Measurements from ENCODE around the gene TMEM47. TPM values are rescaled to one million over a fixed set of nuclear protein-coding genes. Genes with fewer than 3 reads are reported as not detected.

Gene TMEM47
- 10 to 100 TPM; 20.8 to 42.0 (median 28.0) TPM for total RNA-seq
- 10 to 100 TPM; 15.4 to 49.2 TPM for polyA plus RNA-seq
- long read RNA-seq, donor 1, full-length matches to known transcripts, result 5 of 7 reads
- long read RNA-seq, donor 1, partial matches to known transcripts, result 1 of 7 reads
- long read RNA-seq, donor 1, other reads (novel, unspliced or antisense), result 1 of 7 reads
- long read RNA-seq, donor 2, full-length matches to known transcripts, result 4 of 4 reads
- long read RNA-seq, donor 2, partial matches to known transcripts, result 0 of 4 reads
- long read RNA-seq, donor 2, other reads (novel, unspliced or antisense), result 0 of 4 reads
- long read RNA-seq, donor 3, full-length matches to known transcripts, result 54 of 58 reads
- long read RNA-seq, donor 3, partial matches to known transcripts, result 1 of 58 reads
- long read RNA-seq, donor 3, other reads (novel, unspliced or antisense), result 3 of 58 reads

- Histone ChIP-seq H3K36me3 (no peaks in the 10 kb centered on the region), H3K4me1 (ENCODE audit: insufficient read depth) (no peaks in the 10 kb centered on the region), H3K4me3 (peak within 1 kb of the TSS; percentile 73), H3K27me3 (no peaks in the 10 kb centered on the region), H3K9me3 (no peaks in the 10 kb centered on the region), H3K27ac (peak within 1 kb of the TSS; percentile 52 to 57)
- peak; percentile 75 for TF ChIP-seq POLR2A (IDR thresholded peaks at IDR 0.05)
- TF ChIP-seq, protein P1, sequence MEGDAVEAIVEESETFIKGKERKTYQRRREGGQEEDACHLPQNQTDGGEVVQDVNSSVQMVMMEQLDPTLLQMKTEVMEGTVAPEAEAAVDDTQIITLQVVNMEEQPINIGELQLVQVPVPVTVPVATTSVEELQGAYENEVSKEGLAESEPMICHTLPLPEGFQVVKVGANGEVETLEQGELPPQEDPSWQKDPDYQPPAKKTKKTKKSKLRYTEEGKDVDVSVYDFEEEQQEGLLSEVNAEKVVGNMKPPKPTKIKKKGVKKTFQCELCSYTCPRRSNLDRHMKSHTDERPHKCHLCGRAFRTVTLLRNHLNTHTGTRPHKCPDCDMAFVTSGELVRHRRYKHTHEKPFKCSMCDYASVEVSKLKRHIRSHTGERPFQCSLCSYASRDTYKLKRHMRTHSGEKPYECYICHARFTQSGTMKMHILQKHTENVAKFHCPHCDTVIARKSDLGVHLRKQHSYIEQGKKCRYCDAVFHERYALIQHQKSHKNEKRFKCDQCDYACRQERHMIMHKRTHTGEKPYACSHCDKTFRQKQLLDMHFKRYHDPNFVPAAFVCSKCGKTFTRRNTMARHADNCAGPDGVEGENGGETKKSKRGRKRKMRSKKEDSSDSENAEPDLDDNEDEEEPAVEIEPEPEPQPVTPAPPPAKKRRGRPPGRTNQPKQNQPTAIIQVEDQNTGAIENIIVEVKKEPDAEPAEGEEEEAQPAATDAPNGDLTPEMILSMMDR (IDR thresholded peaks at IDR 0.05), result peak in 1 of 3 donors; percentile 16
- TF ChIP-seq EP300 (IDR thresholded peaks at IDR 0.05), result no peak
- intact Hi-C loops (cut with DNase I), result no loop called here
- WGBS, 3 donors, result 23 to 37% (median 30%) methylated on average over 95 to 100 of the region's 100 CpGs
- peak; percentile 67 to 79 (median 74) for DNase-seq
Measured at GRCh38 chrX:34656842-34657725, at the start of gene TMEM47. Gene TMEM47 (minus strand): TSS chrX:34657285. CDS start chrX:34657029, 256 bp downstream.

DNA sequence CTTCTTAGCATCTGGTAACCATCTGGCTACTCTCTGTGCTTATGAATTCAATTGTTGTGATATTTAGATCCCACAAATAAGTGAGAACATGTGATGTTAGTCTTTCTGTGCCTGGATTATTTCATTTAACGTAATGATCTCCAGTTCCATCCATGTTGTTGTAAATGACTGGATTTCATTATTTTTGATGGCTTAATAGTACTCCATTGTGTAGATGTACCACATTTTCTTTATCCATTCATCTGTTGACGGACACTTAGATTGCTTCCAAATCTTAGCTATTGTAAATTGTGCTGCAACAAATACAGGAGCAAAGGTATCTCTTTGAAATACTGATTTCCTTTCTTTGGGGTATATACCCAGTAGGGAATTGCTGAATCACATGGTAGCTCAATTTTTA lies 30.0 kb upstream of the TMEM47 start:
- no peaks in the 10 kb centered on the region for H3K4me1 ChIP-seq (ENCODE audit: insufficient read depth)
- 51 to 61% (median 58%) methylated on average over 2 of the region's 2 CpGs for WGBS, 3 donors
- intact Hi-C loops (cut with DNase I), result no loop called here
- no peak overlapping the region for H3K4me3 ChIP-seq
- no peak for TF ChIP-seq POLR2A (IDR thresholded peaks at IDR 0.05)
- no peak for TF ChIP-seq EP300 (IDR thresholded peaks at IDR 0.05)
- TF ChIP-seq, protein P1 (IDR thresholded peaks at IDR 0.05), result no peak
- H3K27me3 ChIP-seq, result no peaks in the 10 kb centered on the region
- H3K27ac ChIP-seq, result no peak overlapping the region
- H3K36me3 ChIP-seq, result no peaks in the 10 kb centered on the region
- DNase-seq, result no peak
- H3K9me3 ChIP-seq, result no peaks in the 10 kb centered on the region

- no peak for DNase-seq
- Histone ChIP-seq H3K27me3 (no peaks in the 10 kb centered on the region), H3K4me1 (ENCODE audit: insufficient read depth) (no peaks in the 10 kb centered on the region), H3K4me3 (no peak overlapping the region), H3K27ac (no peak overlapping the region), H3K9me3 (no peaks in the 10 kb centered on the region), H3K36me3 (no peaks in the 10 kb centered on the region)
- TF ChIP-seq EP300 (IDR thresholded peaks at IDR 0.05) (no peak), POLR2A (IDR thresholded peaks at IDR 0.05) (no peak)
- TF ChIP-seq, protein P1 (IDR thresholded peaks at IDR 0.05), result no peak
- 56 to 61% (median 60%) methylated on average over 1 of the region's 1 CpG for whole genome bisulfite sequencing, 3 donors
- intact Hi-C loops (cut with DNase I), result no loop called here
Measured at GRCh38 chrX:34659575-34659974, 2.5 kb upstream of the TMEM47 start.

GRCh38 chrX:34658326-34658725 lies 1.2 kb upstream of the TMEM47 start:
- H3K4me3 ChIP-seq, result no peak overlapping the region
- no peak for DNase-seq
- no peak overlapping the region for H3K27ac ChIP-seq
- TF ChIP-seq, protein P1 (IDR thresholded peaks at IDR 0.05), result no peak
- no peak for TF ChIP-seq EP300 (IDR thresholded peaks at IDR 0.05)
- no peak for TF ChIP-seq POLR2A (IDR thresholded peaks at IDR 0.05)
- H3K36me3 ChIP-seq, result no peaks in the 10 kb centered on the region
- 61 to 77% (median 69%) methylated on average over 4 of the region's 4 CpGs for WGBS, 3 donors
- no peaks in the 10 kb centered on the region for H3K27me3 ChIP-seq
- H3K9me3 ChIP-seq, result no peaks in the 10 kb centered on the region
- intact Hi-C loops (cut with DNase I), result no loop called here
- no peaks in the 10 kb centered on the region for H3K4me1 ChIP-seq (ENCODE audit: insufficient read depth)
